IPS-20b (cell line): ENCODE measurements around the gene GABRR1.
"Not testable (repeated sequence)": the region's sequence is repeated elsewhere in the genome, so short reads cannot be mapped to it uniquely, and the experiment has no call there.

Source experiments
- H3K27ac ChIP-seq: one replicate; pipeline ENCODE4 v1.5.1; 2013; ENCODE audit warnings: low read length
- H3K27me3 ChIP-seq: 2 replicates; pipeline ENCODE4 v1.6.1; 2013; ENCODE audit warnings: mild to moderate bottlenecking, low read length, inconsistent platforms; ENCODE audit not compliant: insufficient read depth
- H3K36me3 ChIP-seq: 2 replicates; pipeline ENCODE4 v1.6.1; 2013; ENCODE audit warnings: low read depth, mild to moderate bottlenecking, inconsistent platforms, low read length, moderate library complexity; ENCODE audit not compliant: insufficient read depth
- H3K4me1 ChIP-seq: 2 replicates; pipeline ENCODE4 v1.6.1; 2013; ENCODE audit warnings: mild to moderate bottlenecking, control low read depth, inconsistent platforms, low read length, moderate library complexity; ENCODE audit not compliant: insufficient read depth
- H3K4me3 ChIP-seq: 2 replicates; pipeline ENCODE4 v1.5.1; 2013; ENCODE audit warnings: mild to moderate bottlenecking, low read length, inconsistent platforms
- H3K9ac ChIP-seq: 2 replicates; pipeline ENCODE4 v1.6.1; 2013; ENCODE audit warnings: low read depth, mild to moderate bottlenecking, inconsistent platforms, low read length, moderate library complexity
- H3K9me3 ChIP-seq: 2 replicates; pipeline ENCODE4 v1.6.1; 2013; ENCODE audit warnings: mild to moderate bottlenecking, low read depth, low read length, inconsistent platforms; ENCODE audit not compliant: insufficient read depth

The GABRR1 gene

GRCh38 chr6:89134723-89135122 lies 82.4 kb downstream of the GABRR1 start:
- Histone ChIP-seq H3K27ac (no peak overlapping the region), H3K9me3 (no peaks in the 10 kb centered on the region), H3K9ac (no peak overlapping the region), H3K4me3 (no peak overlapping the region), H3K4me1 (peaks cover 4% of the 10 kb centered on the region; the same call in 1 of the 2 replicates), H3K27me3 (peaks cover 71% of the 10 kb centered on the region), H3K36me3 (no peaks in the 10 kb centered on the region)

- Histone ChIP-seq H3K9me3 (no peaks in the 10 kb centered on the region), H3K4me3 (no peak overlapping the region), H3K36me3 (no peaks in the 10 kb centered on the region), H3K4me1 (peaks cover 4% of the 10 kb centered on the region; the same call in 1 of the 2 replicates), H3K9ac (no peak overlapping the region), H3K27ac (no peak overlapping the region), H3K27me3 (peaks cover 67% of the 10 kb centered on the region)
Observed at GRCh38 chr6:89133981-89134380, 83.2 kb downstream of the GABRR1 start.

DNA sequence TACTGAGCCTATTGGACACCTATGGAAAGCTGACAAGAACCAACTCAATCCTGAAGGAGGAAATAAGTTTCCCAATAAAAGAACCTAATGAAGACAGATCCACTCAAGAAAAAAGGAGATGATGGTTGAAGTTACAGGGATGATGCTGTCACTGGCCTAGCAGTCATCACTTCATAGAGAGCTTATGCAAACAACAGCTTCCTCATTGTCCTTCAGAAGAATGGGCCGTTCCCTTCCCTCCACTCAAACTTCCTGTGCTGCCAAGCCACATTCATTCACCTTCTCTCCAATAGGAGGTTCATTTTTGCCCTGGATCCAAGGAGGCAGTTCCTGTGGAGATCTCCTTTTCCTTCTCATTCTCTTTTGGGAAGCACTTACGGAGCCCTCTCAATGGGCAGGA lies 85.1 kb downstream of the GABRR1 start:
- no peaks in the 10 kb centered on the region for H3K9me3 ChIP-seq
- peaks cover 61% of the 10 kb centered on the region for H3K27me3 ChIP-seq
- H3K36me3 ChIP-seq, result no peaks in the 10 kb centered on the region
- peaks cover 4% of the 10 kb centered on the region; the same call in 1 of the 2 replicates for H3K4me1 ChIP-seq
- no peak overlapping the region for H3K4me3 ChIP-seq
- no peak overlapping the region for H3K9ac ChIP-seq
- H3K27ac ChIP-seq, result no peak overlapping the region

GRCh38 chr6:89131599-89131998 lies 85.6 kb downstream of the GABRR1 start:
- H3K27me3 ChIP-seq, result peaks cover 56% of the 10 kb centered on the region
- no peaks in the 10 kb centered on the region for H3K36me3 ChIP-seq
- H3K27ac ChIP-seq, result no peak overlapping the region
- H3K4me3 ChIP-seq, result no peak overlapping the region
- peaks cover 4% of the 10 kb centered on the region; the same call in 1 of the 2 replicates for H3K4me1 ChIP-seq
- no peaks in the 10 kb centered on the region for H3K9me3 ChIP-seq
- H3K9ac ChIP-seq, result no peak overlapping the region

DNA sequence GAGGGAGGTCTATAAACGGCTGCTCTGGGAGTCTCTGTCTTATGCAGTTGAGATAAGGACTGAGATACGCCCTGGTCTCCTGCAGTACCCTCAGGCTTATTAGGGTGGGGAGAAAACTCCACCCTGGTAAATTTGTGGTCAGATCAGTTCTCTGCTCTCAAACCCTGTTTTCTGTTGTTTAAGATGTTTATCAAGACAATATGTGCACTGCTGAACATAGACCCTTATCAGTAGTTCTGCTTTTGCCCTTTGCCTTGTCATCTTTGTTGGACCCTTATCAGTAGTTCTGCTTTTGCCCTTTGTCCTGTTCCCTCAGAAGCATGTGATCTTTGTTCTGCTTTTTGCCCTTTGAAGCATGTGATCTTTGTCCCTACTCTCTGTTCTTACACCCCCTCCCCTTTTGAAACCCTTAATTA lies 88.9 kb downstream of the GABRR1 start:
- H3K4me3 ChIP-seq, H3K4me1 ChIP-seq, H3K27ac ChIP-seq, H3K9ac ChIP-seq, H3K9me3 ChIP-seq, H3K36me3 ChIP-seq: not testable (repeated sequence)
- peaks cover 24% of the 10 kb centered on the region for H3K27me3 ChIP-seq
